Ascending aorta (tissue), 2 donors: Measurements from ENCODE around the gene MAMLD1. TPM values are rescaled to one million over a fixed set of nuclear protein-coding genes. Genes with fewer than 3 reads are reported as not detected.
A peak's percentile ranks its signal among the peaks of the same experiment; 100 is the strongest.

Source experiments
- DNase-seq, 2 donors: peaks; one replicate each; pipeline ENCODE4 v3.0.0-alpha.2; 2019; ENCODE audit warnings: low spot score in 2 of 2
- H3K27ac ChIP-seq, 2 donors: fragments of 200-600 bp; sonication (generic); one replicate each; pipeline ENCODE4 v1.5.1; 2016 to 2017; ENCODE audit warnings: mild to moderate bottlenecking in 1 of 2
- H3K27me3 ChIP-seq: fragments of 200-600 bp; sonication (generic); one replicate; pipeline ENCODE4 v1.5.1; 2017
- H3K36me3 ChIP-seq, 2 donors: fragments of 200-600 bp; sonication (generic); one replicate each; pipeline ENCODE4 v1.5.1; 2016
- H3K4me1 ChIP-seq, 2 donors: fragments of 200-600 bp; sonication (generic); one replicate each; pipeline ENCODE4 v1.5.1; 2016 to 2017; ENCODE audit warnings: mild to moderate bottlenecking in 1 of 2
- H3K4me3 ChIP-seq, 2 donors: fragments of 200-600 bp; sonication (generic); one replicate each; pipeline ENCODE4 v1.5.1; 2016 to 2017; ENCODE audit warnings: mild to moderate bottlenecking in 1 of 2
- H3K9me3 ChIP-seq, 2 donors: fragments of 200-600 bp; sonication (generic); one replicate each; pipeline ENCODE4 v1.5.1; 2016
- CTCF ChIP-seq, 3 experiments: fragments of 200-600 bp in 2 of 3; fragments of 450-650 bp in 1 of 3; sonication (generic) in 2 of 3; IDR thresholded peaks; one replicate each; pipeline ENCODE4 v1.5.1; 2016 to 2019; ENCODE audit warnings: antibody characterized with exemption in 3 of 3, mild to moderate bottlenecking in 1 of 3, moderate library complexity in 1 of 3
- intact Hi-C: fragments of 100-400 bp; cut with DNase I; formaldehyde crosslinking; loops from one replicate; pipeline ENCODE4 v1.15.1; 2023
- total RNA-seq: library from RNA; depleted of rRNA; stranded (reverse); fragments of >200 nt; gene quantifications from one replicate; pipeline ENCODE4 v1.1.0, GENCODE V29; 2016

MAMLD1 gene
- total RNA-seq, 1 donor from 2014 or later: 15.4 TPM

DNA sequence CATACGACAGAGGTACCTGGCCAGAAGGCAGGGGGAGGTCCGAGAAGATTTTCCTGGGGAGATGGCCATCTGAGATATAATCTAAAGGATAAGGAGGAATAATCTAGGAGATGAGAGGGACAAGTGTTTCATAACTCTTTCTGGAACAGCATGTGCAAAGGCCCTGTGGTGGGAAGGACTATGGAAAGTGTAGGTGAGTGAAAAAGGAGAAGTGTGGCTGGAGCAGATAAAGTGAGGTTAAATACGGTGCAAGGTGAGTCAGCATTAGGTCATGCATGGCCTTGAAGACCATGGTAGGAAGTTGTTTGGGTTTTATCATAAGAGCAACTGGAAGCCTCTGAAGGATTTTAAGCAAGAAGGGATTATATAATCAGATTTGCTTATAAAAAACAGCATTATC is 170.7 kb downstream of the MAMLD1 start:
- H3K4me1 ChIP-seq: no peaks in the 10 kb centered on the region
- no peaks in the 10 kb centered on the region for H3K27me3 ChIP-seq
- no peak for DNase-seq
- no peak overlapping the region for H3K27ac ChIP-seq
- H3K36me3 ChIP-seq: no peaks in the 10 kb centered on the region
- TF ChIP-seq CTCF (IDR thresholded peaks at IDR 0.05): no peak
- intact Hi-C loops: no loop called here
- no peak overlapping the region for H3K4me3 ChIP-seq
- H3K9me3 ChIP-seq: peaks cover 0 to 8% of the 10 kb centered on the region in 2 donors

DNA sequence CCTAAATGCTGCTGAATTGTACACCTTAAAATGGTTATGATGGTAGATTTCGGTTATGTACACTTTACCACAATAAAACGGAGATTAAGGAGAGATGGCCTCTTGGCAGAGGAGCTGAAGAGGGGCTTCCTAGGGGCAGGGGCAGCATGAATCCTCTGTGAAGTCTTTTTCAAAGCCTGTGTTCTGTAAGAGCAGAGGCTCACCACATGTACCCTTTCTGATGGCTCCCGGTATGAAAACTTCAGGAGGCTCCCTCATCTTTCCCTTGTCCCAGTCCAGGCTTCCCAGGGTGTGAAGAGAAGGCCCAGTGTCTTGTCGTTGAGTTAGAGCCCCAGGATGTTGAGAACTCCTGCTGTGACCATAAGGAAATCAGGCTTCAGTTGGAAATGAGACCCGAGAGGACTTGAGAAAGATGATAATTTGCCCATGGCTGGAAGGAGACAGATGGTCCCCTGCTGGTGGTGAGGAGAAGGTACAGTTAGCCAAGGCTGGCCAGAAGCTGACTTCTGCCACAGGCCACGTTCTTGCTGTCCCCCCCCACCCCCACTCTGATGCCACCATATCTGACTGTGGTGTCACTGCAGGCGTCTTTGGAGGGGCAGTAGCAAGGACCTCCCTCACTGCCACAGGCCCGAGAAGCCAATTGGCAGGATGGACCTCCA is 173.5 kb downstream of the MAMLD1 start:
- intact Hi-C loops: no loop called here
- Histone ChIP-seq H3K36me3 (no peaks in the 10 kb centered on the region), H3K27ac (no peak overlapping the region)

DNA sequence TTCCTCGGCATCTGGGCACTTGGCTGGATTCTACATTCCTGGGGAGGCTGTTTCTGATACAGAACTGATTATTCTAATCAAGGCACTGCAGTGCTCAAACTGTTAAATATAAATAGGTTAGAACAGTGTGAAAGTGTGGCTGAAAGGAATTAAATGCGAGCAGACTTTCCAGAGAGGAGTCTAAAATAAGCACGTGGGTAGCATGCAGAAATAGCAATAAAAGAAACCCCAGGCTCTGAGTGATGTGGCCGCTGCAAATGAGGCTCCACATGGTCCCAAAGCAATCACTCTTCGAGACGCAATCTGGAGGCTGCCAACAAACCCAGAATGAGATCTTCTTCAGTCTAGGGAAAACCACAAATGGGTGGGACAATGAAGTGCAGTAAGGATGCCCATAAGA is 174.7 kb downstream of the MAMLD1 start:
- H3K4me1 ChIP-seq: no peaks in the 10 kb centered on the region
- no peak for DNase-seq
- peaks cover 0 to 8% of the 10 kb centered on the region in 2 donors for H3K9me3 ChIP-seq
- intact Hi-C loops: no loop called here
- no peak overlapping the region for H3K27ac ChIP-seq
- TF ChIP-seq CTCF (IDR thresholded peaks at IDR 0.05): no peak
- H3K4me3 ChIP-seq: no peak overlapping the region
- H3K36me3 ChIP-seq: no peaks in the 10 kb centered on the region
- no peaks in the 10 kb centered on the region for H3K27me3 ChIP-seq

More for the DNA sequence above, 173.5 kb downstream of the MAMLD1 start:
- no peak overlapping the region for H3K4me3 ChIP-seq
- TF ChIP-seq CTCF (IDR thresholded peaks at IDR 0.05): no peak
- peaks cover 0 to 8% of the 10 kb centered on the region in 2 donors for H3K9me3 ChIP-seq
- DNase-seq: peak in 1 of 2 donors; percentile 38
- no peaks in the 10 kb centered on the region for H3K4me1 ChIP-seq
- no peaks in the 10 kb centered on the region for H3K27me3 ChIP-seq

- Histone ChIP-seq H3K27ac (no peak overlapping the region), H3K36me3 (no peaks in the 10 kb centered on the region), H3K4me3 (no peak overlapping the region), H3K9me3 (peaks cover 0 to 8% of the 10 kb centered on the region in 2 donors), H3K4me1 (no peaks in the 10 kb centered on the region), H3K27me3 (no peaks in the 10 kb centered on the region)
- no peak for DNase-seq
- no peak for TF ChIP-seq CTCF (IDR thresholded peaks at IDR 0.05)
- intact Hi-C loops: loop anchor here (10.0 kb wide), 1 partner anchor 176 kb away; the partner anchor contains the start of gene MAMLD1
Measured at GRCh38 chrX:150540965-150541364, 177.8 kb downstream of the MAMLD1 start.

DNA sequence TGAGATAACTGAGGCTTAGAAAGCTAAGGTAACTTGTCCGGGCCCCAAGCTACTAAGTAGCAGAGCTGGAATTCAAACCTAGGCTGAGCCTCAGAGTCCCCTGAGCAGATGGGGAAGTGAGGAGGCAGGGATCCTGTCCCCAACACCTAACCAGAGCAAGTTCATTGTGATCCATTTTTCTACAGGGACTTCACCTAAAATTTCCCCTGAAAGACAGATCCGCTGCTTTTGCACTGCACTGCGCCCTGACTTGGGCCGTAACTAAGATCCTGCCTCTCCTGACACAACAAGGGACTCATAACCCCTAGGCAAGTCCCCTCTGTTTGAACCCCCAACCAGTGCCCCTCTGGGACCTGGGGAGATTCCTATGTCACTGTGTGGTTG is 179.7 kb downstream of the MAMLD1 start:
- intact Hi-C loops: loop anchor here (10.0 kb wide), 1 partner anchor 178 kb away; the partner anchor contains the start of gene MAMLD1
- H3K27me3 ChIP-seq: no peaks in the 10 kb centered on the region
- H3K27ac ChIP-seq: no peak overlapping the region
- no peak for TF ChIP-seq CTCF (IDR thresholded peaks at IDR 0.05)
- no peaks in the 10 kb centered on the region for H3K9me3 ChIP-seq
- peaks cover 3 to 5% of the 10 kb centered on the region in 2 donors for H3K4me1 ChIP-seq
- H3K36me3 ChIP-seq: no peaks in the 10 kb centered on the region
- no peak for DNase-seq
- H3K4me3 ChIP-seq: no peak overlapping the region
